Measurements from ENCODE around the gene SSH2.

The SSH2 gene

GRCh38 chr17:29603109-29603674, 326.8 kb downstream of the SSH2 start:
- no peak overlapping the region for H3K9ac ChIP-seq (ENCODE audit: insufficient read length)
- no peak for DNase-seq (ENCODE audit: low read depth, low spot score)
- H3K4me3 ChIP-seq = no peak overlapping the region
- H3K36me3 ChIP-seq (ENCODE audit: insufficient read depth, low read length) = no peaks in the 10 kb centered on the region
- H3K27ac ChIP-seq = no peak overlapping the region
- no peak for TF ChIP-seq FOXP2 (optimal IDR thresholded peaks at IDR 0.05; ENCODE audit: control extremely low read depth, extremely low read length, insufficient read depth)
- TF ChIP-seq EZH2 (IDR thresholded peaks at IDR 0.05) = no peak
- TF ChIP-seq POLR2AphosphoS5 (IDR thresholded peaks at IDR 0.05; ENCODE audit: borderline replicate concordance, low read depth, low read length) = no peak
- H3K9me3 ChIP-seq (ENCODE audit: low read depth, low read length) = no peaks in the 10 kb centered on the region

GRCh38 chr17:29597361-29598172, 332.5 kb downstream of the SSH2 start:
- no peaks in the 10 kb centered on the region for H3K36me3 ChIP-seq (ENCODE audit: insufficient read depth, low read length)
- peak overlapping the region; percentile 36 for H3K4me3 ChIP-seq
- 0 out of 2 replicates have a peak overlapping the region, but pooled peaks have one; percentile 54 for H3K27ac ChIP-seq
- no peak for DNase-seq (ENCODE audit: low read depth, low spot score)
- no peak overlapping the region for H3K9ac ChIP-seq (ENCODE audit: insufficient read length)
- TF ChIP-seq FOXP2 (optimal IDR thresholded peaks at IDR 0.05; ENCODE audit: control extremely low read depth, extremely low read length, insufficient read depth) (no peak), POLR2AphosphoS5 (IDR thresholded peaks at IDR 0.05; ENCODE audit: borderline replicate concordance, low read depth, low read length) (no peak), EZH2 (IDR thresholded peaks at IDR 0.05) (no peak)
- no peaks in the 10 kb centered on the region for H3K9me3 ChIP-seq (ENCODE audit: low read depth, low read length)

- TF ChIP-seq EZH2 (IDR thresholded peaks at IDR 0.05) (no peak), POLR2AphosphoS5 (IDR thresholded peaks at IDR 0.05; ENCODE audit: borderline replicate concordance, low read depth, low read length) (no peak), FOXP2 (optimal IDR thresholded peaks at IDR 0.05; ENCODE audit: control extremely low read depth, extremely low read length, insufficient read depth) (no peak)
- H3K9me3 ChIP-seq (ENCODE audit: low read depth, low read length) = no peaks in the 10 kb centered on the region
- H3K27ac ChIP-seq = 0 out of 2 replicates have a peak overlapping the region, but pooled peaks have one; percentile 54
- H3K9ac ChIP-seq (ENCODE audit: insufficient read length) = no peak overlapping the region
- H3K4me3 ChIP-seq = no peak overlapping the region
- no peak for DNase-seq (ENCODE audit: low read depth, low spot score)
- H3K36me3 ChIP-seq (ENCODE audit: insufficient read depth, low read length) = no peaks in the 10 kb centered on the region
Observed at GRCh38 chr17:29596811-29597210, 333.2 kb downstream of the SSH2 start.

GRCh38 chr17:29595943-29596774, 333.9 kb downstream of the SSH2 start:
- Histone ChIP-seq H3K9me3 (ENCODE audit: low read depth, low read length) (no peaks in the 10 kb centered on the region), H3K4me3 (no peak overlapping the region), H3K9ac (ENCODE audit: insufficient read length) (no peak overlapping the region), H3K36me3 (ENCODE audit: insufficient read depth, low read length) (no peaks in the 10 kb centered on the region), H3K27ac (no peak overlapping the region)
- no peak for DNase-seq (ENCODE audit: low read depth, low spot score)
- TF ChIP-seq POLR2AphosphoS5 (IDR thresholded peaks at IDR 0.05; ENCODE audit: borderline replicate concordance, low read depth, low read length) (no peak), FOXP2 (optimal IDR thresholded peaks at IDR 0.05; ENCODE audit: control extremely low read depth, extremely low read length, insufficient read depth) (no peak), EZH2 (IDR thresholded peaks at IDR 0.05) (no peak)

GRCh38 chr17:29595107-29595942, 334.7 kb downstream of the SSH2 start:
- Histone ChIP-seq H3K4me3 (peak overlapping the region; percentile 85; the same call in 1 of the 2 replicates), H3K9me3 (ENCODE audit: low read depth, low read length) (no peaks in the 10 kb centered on the region), H3K9ac (ENCODE audit: insufficient read length) (no peak overlapping the region), H3K36me3 (ENCODE audit: insufficient read depth, low read length) (no peaks in the 10 kb centered on the region), H3K27ac (no peak overlapping the region)
- TF ChIP-seq POLR2AphosphoS5 (IDR thresholded peaks at IDR 0.05; ENCODE audit: borderline replicate concordance, low read depth, low read length) = no peak
- TF ChIP-seq EZH2 (IDR thresholded peaks at IDR 0.05) = no peak
- TF ChIP-seq FOXP2 (optimal IDR thresholded peaks at IDR 0.05; ENCODE audit: control extremely low read depth, extremely low read length, insufficient read depth) = no peak
- DNase-seq (ENCODE audit: low read depth, low spot score) = no peak

- Histone ChIP-seq H3K9me3 (ENCODE audit: low read depth, low read length) (no peaks in the 10 kb centered on the region), H3K36me3 (ENCODE audit: insufficient read depth, low read length) (no peaks in the 10 kb centered on the region), H3K27ac (no peak overlapping the region), H3K9ac (ENCODE audit: insufficient read length) (no peak overlapping the region), H3K4me3 (peak overlapping the region; percentile 85)
- no peak for DNase-seq (ENCODE audit: low read depth, low spot score)
- TF ChIP-seq FOXP2 (optimal IDR thresholded peaks at IDR 0.05; ENCODE audit: control extremely low read depth, extremely low read length, insufficient read depth) (no peak), EZH2 (IDR thresholded peaks at IDR 0.05) (no peak), POLR2AphosphoS5 (IDR thresholded peaks at IDR 0.05; ENCODE audit: borderline replicate concordance, low read depth, low read length) (no peak)
Observed at GRCh38 chr17:29594519-29595090, 335.4 kb downstream of the SSH2 start.
